H1 (cell line): ENCODE measurements around the gene C14orf132. TPM values are rescaled to one million over a fixed set of nuclear protein-coding genes. Genes with fewer than 3 reads are reported as not detected.

Source experiments
- ATF3 ChIP-seq: IDR thresholded peaks from 2 replicates; pipeline ENCODE4 v1.6.1; 2011; ENCODE audit warnings: low read depth, mild to moderate bottlenecking, low read length; ENCODE audit not compliant: insufficient read depth
- BACH1 ChIP-seq: IDR thresholded peaks from 2 replicates; pipeline ENCODE4 v1.6.1; 2012; ENCODE audit warnings: low read length, improper control_type of control experiment
- E2F6 ChIP-seq: IDR thresholded peaks from 2 replicates; pipeline ENCODE4 v1.6.1; 2012; ENCODE audit warnings: inconsistent platforms
- KDM1A ChIP-seq: fragments of 200-600, 300-600 bp; sonication (generic); IDR thresholded peaks from 2 replicates; pipeline ENCODE4 v1.7.1; 2016; ENCODE audit warnings: mild to moderate bottlenecking, low read length, borderline replicate concordance
- SIN3A ChIP-seq, 2 experiments: IDR thresholded peaks in 1 of 2; conservative IDR thresholded peaks in 1 of 2; 2 replicates each; pipeline ENCODE4 v1.6.1; 2011 to 2012; ENCODE audit warnings: low read length in 2 of 2, improper control_type of control experiment in 1 of 2, low read depth in 1 of 2, mild to moderate bottlenecking in 1 of 2
- polyA plus RNA-seq, 7 experiments: library from polyadenylated mRNA; depleted of rRNA in 3 of 7; stranded (reverse) in 5 of 7; unstranded in 2 of 7; fragments of >200 nt in 5 of 7; fragments of 200-250 nt in 2 of 7; gene quantifications; 1 replicate in 5 of 7; 2 replicates in 1 of 7; 4 replicates in 1 of 7; pipeline versions ENCODE4 v1.2.1 to v1.2.3, GENCODE V29; 2011 to 2013; ENCODE audit warnings: missing spikeins in 2 of 7, mixed read lengths in 2 of 7
- total RNA-seq: library from RNA; stranded (reverse); fragmentation: NEBNext Ultra II Directional; extraction: Animal tissue kit (Norgen Biotek cat#: 25700); gene quantifications from 2 replicates; pipeline ENCODE4 v1.2.1, GENCODE V29; 2021

The C14orf132 gene
- total and polyA plus RNA-seq, 2 of the 8 experiments (the other 6 are each of a cell fraction or from before 2014, with no cell fraction given), result 11.7 to 32.5 TPM

- no peak for TF ChIP-seq KDM1A
- TF ChIP-seq ATF3, result no peak
- TF ChIP-seq E2F6, result no peak
- TF ChIP-seq SIN3A (conservative IDR thresholded peaks at IDR 0.05 in 1 of 2, IDR thresholded peaks at IDR 0.05 in 1 of 2; ENCODE audit: low read depth in 1 of 2, low read length in 2 of 2), result no peak
- no peak for TF ChIP-seq BACH1
Measured at GRCh38 chr14:96011131-96011530, 28.0 kb upstream of the C14orf132 start (continued).
